H9 (cell line): Measurements from ENCODE around the gene KNSTRN. TPM values are rescaled to one million over a fixed set of nuclear protein-coding genes. Genes with fewer than 3 reads are reported as not detected.

Experiments
- DNase-seq: peaks from one replicate; pipeline ENCODE4 v3.0.0-alpha.2; 2017
- H2AFZ ChIP-seq: one replicate; pipeline ENCODE4 v1.6.1; 2013; ENCODE audit warnings: mild to moderate bottlenecking, low read length, control low read depth, moderate library complexity
- H2AK5ac ChIP-seq: 2 replicates; pipeline ENCODE4 v1.6.1; 2013; ENCODE audit warnings: low read length, control low read depth, mixed read lengths; ENCODE audit not compliant: insufficient read length
- H2BK120ac ChIP-seq: one replicate; pipeline ENCODE4 v1.6.1; 2013; ENCODE audit warnings: low read depth, mild to moderate bottlenecking, low read length, control low read depth, inconsistent platforms; ENCODE audit not compliant: poor library complexity, severe bottlenecking
- H2BK12ac ChIP-seq: 2 replicates; pipeline ENCODE4 v1.6.1; 2013; ENCODE audit warnings: low read length, control low read depth, mixed read lengths, low read depth; ENCODE audit not compliant: insufficient read length
- H2BK15ac ChIP-seq: 2 replicates; pipeline ENCODE4 v1.6.1; 2013; ENCODE audit warnings: low read depth, low read length, control low read depth
- H2BK20ac ChIP-seq: one replicate; pipeline ENCODE4 v1.6.1; 2013; ENCODE audit warnings: low read depth, mild to moderate bottlenecking, low read length, control low read depth, inconsistent platforms; ENCODE audit not compliant: poor library complexity, severe bottlenecking
- H2BK5ac ChIP-seq: 2 replicates; pipeline ENCODE4 v1.6.1; 2013; ENCODE audit warnings: low read length, control low read depth, mixed read lengths; ENCODE audit not compliant: insufficient read length
- H3K14ac ChIP-seq: 2 replicates; pipeline ENCODE4 v1.6.1; 2013; ENCODE audit warnings: low read length, control low read depth; ENCODE audit not compliant: insufficient read depth
- H3K18ac ChIP-seq: 2 replicates; pipeline ENCODE4 v1.6.1; 2013; ENCODE audit warnings: low read depth, mild to moderate bottlenecking, mixed read lengths, low read length, control low read depth; ENCODE audit not compliant: insufficient read length
- H3K23ac ChIP-seq: 2 replicates; pipeline ENCODE4 v1.6.1; 2013; ENCODE audit warnings: low read length, control low read depth, mixed read lengths, low read depth; ENCODE audit not compliant: insufficient read length
- H3K23me2 ChIP-seq: 2 replicates; pipeline ENCODE4 v1.6.1; 2013; ENCODE audit warnings: low read depth, mild to moderate bottlenecking, mixed read lengths, low read length, control low read depth; ENCODE audit not compliant: insufficient read length, poor library complexity, severe bottlenecking
- H3K27ac ChIP-seq: 2 replicates; pipeline ENCODE4 v1.5.1; 2013; ENCODE audit warnings: low read length, control low read depth, mixed read lengths, low read depth; ENCODE audit not compliant: insufficient read length
- H3K27me3 ChIP-seq: 2 replicates; pipeline ENCODE4 v1.6.1; 2013; ENCODE audit warnings: low read length, control low read depth, inconsistent platforms; ENCODE audit not compliant: insufficient read depth
- H3K4ac ChIP-seq: 2 replicates; pipeline ENCODE4 v1.6.1; 2013; ENCODE audit warnings: low read depth, mild to moderate bottlenecking, control low read depth, inconsistent platforms, low read length, moderate library complexity
- H3K4me1 ChIP-seq: 2 replicates; pipeline ENCODE4 v1.6.1; 2013; ENCODE audit warnings: low read length, control low read depth, inconsistent platforms; ENCODE audit not compliant: insufficient read depth
- H3K4me2 ChIP-seq: 2 replicates; pipeline ENCODE4 v1.6.1; 2013; ENCODE audit warnings: low read length, control low read depth, mixed read lengths; ENCODE audit not compliant: insufficient read length, insufficient read depth
- H3K56ac ChIP-seq: 2 replicates; pipeline ENCODE4 v1.6.1; 2013; ENCODE audit warnings: low read depth, mild to moderate bottlenecking, mixed read lengths, low read length, control low read depth; ENCODE audit not compliant: insufficient read length
- H3K79me1 ChIP-seq: 2 replicates; pipeline ENCODE4 v1.6.1; 2013; ENCODE audit warnings: low read depth, mild to moderate bottlenecking, moderate library complexity, low read length, control low read depth, inconsistent platforms; ENCODE audit not compliant: insufficient read depth, poor library complexity, severe bottlenecking
- H3K79me2 ChIP-seq: 2 replicates; pipeline ENCODE4 v1.6.1; 2013; ENCODE audit warnings: low read length, control low read depth, inconsistent platforms; ENCODE audit not compliant: insufficient read depth
- H3K9ac ChIP-seq: 2 replicates; pipeline ENCODE4 v1.6.1; 2013; ENCODE audit warnings: low read length, control low read depth, mixed read lengths; ENCODE audit not compliant: insufficient read length; ENCODE audit errors: extremely low read depth
- H3K9me3 ChIP-seq: one replicate; pipeline ENCODE4 v1.6.1; 2013; ENCODE audit warnings: low read depth, low read length, inconsistent platforms; ENCODE audit not compliant: control insufficient read depth
- H3T11ph ChIP-seq: one replicate; pipeline ENCODE4 v1.6.1; 2013; ENCODE audit warnings: mild to moderate bottlenecking, low read length, control low read depth, inconsistent platforms
- H4K20me1 ChIP-seq: one replicate; pipeline ENCODE4 v1.6.1; 2013; ENCODE audit not compliant: control insufficient read depth, insufficient read length, insufficient read depth
- H4K5ac ChIP-seq: 2 replicates; pipeline ENCODE4 v1.6.1; 2013; ENCODE audit warnings: low read depth, mild to moderate bottlenecking, mixed read lengths, low read length, control low read depth; ENCODE audit not compliant: insufficient read length
- H4K8ac ChIP-seq: replicated peaks from 2 replicates; pipeline ENCODE4 v1.6.1; 2013; ENCODE audit warnings: low read length, control low read depth, mixed read lengths, low read depth; ENCODE audit not compliant: insufficient read length
- H4K91ac ChIP-seq: 2 replicates; pipeline ENCODE4 v1.6.1; 2013; ENCODE audit warnings: low read depth, mild to moderate bottlenecking, moderate library complexity, mixed read lengths, low read length, control low read depth; ENCODE audit not compliant: insufficient read length
- H3K27ac Mint-ChIP-seq, 3 experiments: 2 replicates in 2 of 3; 3 replicates in 1 of 3; pipeline ENCODE4 v1.8.0; 2020 to 2021; ENCODE audit warnings: mixed read lengths in 3 of 3, mild to moderate bottlenecking in 1 of 3, moderate library complexity in 1 of 3
- H3K27me3 Mint-ChIP-seq: 2 replicates; pipeline ENCODE4 v1.8.0; 2021; ENCODE audit warnings: low read depth, mild to moderate bottlenecking, moderate library complexity, mixed read lengths
- H3K36me3 Mint-ChIP-seq, 3 experiments: 2 replicates in 2 of 3; 3 replicates in 1 of 3; pipeline ENCODE4 v1.8.0; 2020 to 2021; ENCODE audit warnings: low read depth in 3 of 3, mixed read lengths in 3 of 3; ENCODE audit not compliant: insufficient read depth in 1 of 3
- H3K4me1 Mint-ChIP-seq, 2 experiments: 2 replicates each; pipeline ENCODE4 v1.8.0; 2020; ENCODE audit warnings: mixed read lengths in 2 of 2
- H3K4me3 Mint-ChIP-seq, 2 experiments: 2 replicates in 1 of 2; 3 replicates in 1 of 2; pipeline ENCODE4 v1.8.0; 2020 to 2021; ENCODE audit warnings: mild to moderate bottlenecking in 2 of 2, mixed read lengths in 2 of 2, moderate library complexity in 1 of 2
- H3K9me3 Mint-ChIP-seq, 2 experiments: 2 replicates in 1 of 2; 3 replicates in 1 of 2; pipeline ENCODE4 v1.8.0; 2020; ENCODE audit warnings: mild to moderate bottlenecking in 2 of 2, mixed read lengths in 2 of 2, moderate library complexity in 1 of 2
- WGBS: extraction: QIAGEN DNeasy Blood & Tissue Kit; methylation state at CpG from one replicate; pipeline ENCODE4 v1.1.7; 2013; ENCODE audit warnings: missing lambda C conversion rate, low lambda C conversion rate, mixed read lengths; ENCODE audit not compliant: insufficient read length; ENCODE audit errors: extremely low coverage; 5-methylcytosine and 5-hydroxymethylcytosine counted together
- total RNA-seq: library from RNA; stranded (reverse); gene quantifications from 2 replicates; pipeline ENCODE4 v1.2.1, GENCODE V29; 2021
- TF ChIP-seq, protein P1 (sequence below): fragments of 200-600 bp; sonication (generic); conservative IDR thresholded peaks from 3 replicates; pipeline ENCODE4 v1.8.0; 2021; ENCODE audit warnings: antibody characterized with exemption, mild to moderate bottlenecking

Gene KNSTRN
- total RNA-seq, 1 experiment from 2014 or later, result 53.9 TPM

DNA sequence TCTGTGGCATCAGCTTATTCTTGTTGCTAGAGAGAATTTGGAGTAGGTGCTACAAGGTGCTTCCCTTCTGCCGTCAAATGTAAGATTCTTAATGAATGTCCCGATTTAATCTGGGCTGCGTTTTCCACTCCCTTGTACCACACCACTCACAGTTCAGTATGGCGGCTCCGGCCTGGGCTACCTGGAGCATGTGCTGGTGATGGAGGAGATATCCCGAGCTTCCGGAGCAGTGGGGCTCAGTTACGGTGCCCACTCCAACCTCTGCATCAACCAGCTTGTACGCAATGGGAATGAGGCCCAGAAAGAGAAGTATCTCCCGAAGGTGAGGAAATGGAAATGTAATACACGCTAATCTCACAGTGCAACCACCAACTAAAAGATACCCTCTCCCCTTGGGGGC lies 28.0 kb downstream of the KNSTRN start:
- H3K4ac ChIP-seq, result no peak overlapping the region
- H3K27me3 ChIP-seq, result no peaks in the 10 kb centered on the region
- H4K8ac ChIP-seq, result no peak overlapping the region
- WGBS, result no CpG with 5 or more reads among the region's 11 CpGs
- H2BK12ac ChIP-seq, result no peak overlapping the region
- peaks cover 3% of the 10 kb centered on the region; the same call in 1 of the 2 replicates for H3K79me2 ChIP-seq
- H2BK5ac ChIP-seq, result no peak overlapping the region
- no peak overlapping the region for H3K27ac Mint-ChIP-seq
- H3K27me3 Mint-ChIP-seq, result no peaks in the 10 kb centered on the region
- H3K27ac ChIP-seq, result no peak overlapping the region
- H3K23me2 ChIP-seq, result peaks cover 6% of the 10 kb centered on the region
- DNase-seq, result no peak
- H3K23ac ChIP-seq, result no peak overlapping the region
- H3K14ac ChIP-seq, result no peak overlapping the region
- no peak overlapping the region for H3K9ac ChIP-seq
- H3K4me1 ChIP-seq, result no peaks in the 10 kb centered on the region
- H3K9me3 Mint-ChIP-seq, result no peaks in the 10 kb centered on the region
- no peak overlapping the region for H2BK120ac ChIP-seq
- no peak overlapping the region for H2AK5ac ChIP-seq
- H2BK20ac ChIP-seq, result no peak overlapping the region
- H3K4me3 Mint-ChIP-seq, result no peak overlapping the region
- H4K5ac ChIP-seq, result no peak overlapping the region
- H3K4me2 ChIP-seq, result no peak overlapping the region
- H3K9me3 ChIP-seq, result no peaks in the 10 kb centered on the region
- no peak overlapping the region for H2AFZ ChIP-seq
- no peaks in the 10 kb centered on the region for H4K20me1 ChIP-seq
- no peak overlapping the region for H4K91ac ChIP-seq
- no peak overlapping the region for H3T11ph ChIP-seq
- H3K56ac ChIP-seq, result no peak overlapping the region
- H3K79me1 ChIP-seq, result peaks cover 7% of the 10 kb centered on the region
- H3K36me3 Mint-ChIP-seq, result peaks cover 55 to 80% (median 75%) of the 10 kb centered on the region in 3 experiments; a peak in 6 of 7 replicates
- no peak overlapping the region for H2BK15ac ChIP-seq
- H3K18ac ChIP-seq, result no peak overlapping the region
- peaks cover 11 to 16% of the 10 kb centered on the region in 2 experiments for H3K4me1 Mint-ChIP-seq
- TF ChIP-seq, protein P1, sequence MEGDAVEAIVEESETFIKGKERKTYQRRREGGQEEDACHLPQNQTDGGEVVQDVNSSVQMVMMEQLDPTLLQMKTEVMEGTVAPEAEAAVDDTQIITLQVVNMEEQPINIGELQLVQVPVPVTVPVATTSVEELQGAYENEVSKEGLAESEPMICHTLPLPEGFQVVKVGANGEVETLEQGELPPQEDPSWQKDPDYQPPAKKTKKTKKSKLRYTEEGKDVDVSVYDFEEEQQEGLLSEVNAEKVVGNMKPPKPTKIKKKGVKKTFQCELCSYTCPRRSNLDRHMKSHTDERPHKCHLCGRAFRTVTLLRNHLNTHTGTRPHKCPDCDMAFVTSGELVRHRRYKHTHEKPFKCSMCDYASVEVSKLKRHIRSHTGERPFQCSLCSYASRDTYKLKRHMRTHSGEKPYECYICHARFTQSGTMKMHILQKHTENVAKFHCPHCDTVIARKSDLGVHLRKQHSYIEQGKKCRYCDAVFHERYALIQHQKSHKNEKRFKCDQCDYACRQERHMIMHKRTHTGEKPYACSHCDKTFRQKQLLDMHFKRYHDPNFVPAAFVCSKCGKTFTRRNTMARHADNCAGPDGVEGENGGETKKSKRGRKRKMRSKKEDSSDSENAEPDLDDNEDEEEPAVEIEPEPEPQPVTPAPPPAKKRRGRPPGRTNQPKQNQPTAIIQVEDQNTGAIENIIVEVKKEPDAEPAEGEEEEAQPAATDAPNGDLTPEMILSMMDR, result no peak
